GM19438 (cell line): ENCODE results near the gene CWC22.
"Not testable (repeated sequence)": the region's sequence is repeated elsewhere in the genome, so short reads cannot be mapped to it uniquely, and the experiment has no call there.

Experiments used
- ATAC-seq: cut with Tn5 transposase; IDR thresholded peaks from one replicate; pipeline ENCODE4 v1.9.1; 2021; ENCODE audit warnings: low read depth; ENCODE audit not compliant: unreplicated experiment

The CWC22 gene

GRCh38 chr2:180004731-180005130, 2.4 kb downstream of the CWC22 start:
- no peak for ATAC-seq

GRCh38 chr2:180003559-180003958, 3.5 kb downstream of the CWC22 start:
- ATAC-seq = no peak

GRCh38 chr2:180003073-180003472, 4.0 kb downstream of the CWC22 start:
- no peak for ATAC-seq

- ATAC-seq = no peak
These were observed 4.8 kb downstream of the CWC22 start for GRCh38 chr2:180002198-180002770.

- no peak for ATAC-seq
These were observed 5.4 kb downstream of the CWC22 start for GRCh38 chr2:180001726-180002125.

- ATAC-seq = no peak
These were observed 6.7 kb downstream of the CWC22 start for GRCh38 chr2:180000434-180000833.

- ATAC-seq = no peak
These were observed 8.1 kb downstream of the CWC22 start for GRCh38 chr2:179999000-179999399.

- ATAC-seq = no peak
These were observed 11.2 kb downstream of the CWC22 start for GRCh38 chr2:179995741-179996515.

GRCh38 chr2:179991344-179991743, 15.8 kb downstream of the CWC22 start:
- no peak for ATAC-seq

GRCh38 chr2:179990676-179991317, 16.3 kb downstream of the CWC22 start:
- ATAC-seq = no peak

GRCh38 chr2:179987916-179988315, 19.2 kb downstream of the CWC22 start:
- no peak for ATAC-seq

- ATAC-seq = no peak
These were observed 21.8 kb downstream of the CWC22 start for GRCh38 chr2:179985163-179985820.

GRCh38 chr2:179983250-179983932, 23.7 kb downstream of the CWC22 start:
- no peak for ATAC-seq

- no peak for ATAC-seq
These were observed 26.0 kb downstream of the CWC22 start for GRCh38 chr2:179981085-179981484.

- ATAC-seq = no peak
These were observed 32.3 kb downstream of the CWC22 start for GRCh38 chr2:179974761-179975160.

GRCh38 chr2:179966778-179967394, 40.2 kb downstream of the CWC22 start:
- ATAC-seq = no peak

GRCh38 chr2:179965291-179966258, 41.5 kb downstream of the CWC22 start:
- ATAC-seq = no peak

- no peak for ATAC-seq
These were observed 43.5 kb downstream of the CWC22 start for GRCh38 chr2:179963626-179964025.

GRCh38 chr2:179958251-179958650, 48.8 kb downstream of the CWC22 start:
- ATAC-seq = not testable (repeated sequence)
